NCI-H1105 (cell line): ENCODE results near the gene LAPTM4A.

ENCODE experiments used
- DNase-seq: peaks from one replicate; lab custom pipeline; 2025; lab: John Stamatoyannopoulos, UW

LAPTM4A gene

GRCh38 chr2:20019747-20020146 is 31.7 kb downstream of the LAPTM4A start:
- no peak for DNase-seq

- no peak for DNase-seq
Observed at GRCh38 chr2:20018601-20019152, 32.8 kb downstream of the LAPTM4A start.

GRCh38 chr2:20016346-20016745 is 35.1 kb downstream of the LAPTM4A start:
- no peak for DNase-seq

- DNase-seq = peak; percentile 19
Observed at GRCh38 chr2:20015482-20016083, 35.8 kb downstream of the LAPTM4A start.

GRCh38 chr2:20013126-20013849 is 38.1 kb downstream of the LAPTM4A start:
- DNase-seq = no peak

- DNase-seq = no peak
Observed at GRCh38 chr2:20012282-20013125, 38.9 kb downstream of the LAPTM4A start, which contains the start of gene MATN3. MATN3 (minus strand) TSS chr2:20012668; CDS start chr2:20012631, 37 bp downstream.

- no peak for DNase-seq
Observed at GRCh38 chr2:20012032-20012281, 39.5 kb downstream of the LAPTM4A start.

GRCh38 chr2:20011276-20012031 is 40.0 kb downstream of the LAPTM4A start:
- DNase-seq = no peak

- no peak for DNase-seq
Observed at GRCh38 chr2:20008703-20009102, 42.7 kb downstream of the LAPTM4A start.

- DNase-seq = no peak
Observed at GRCh38 chr2:20005891-20006470, 45.4 kb downstream of the LAPTM4A start.

- no peak for DNase-seq
Observed at GRCh38 chr2:20005067-20005627, 46.3 kb downstream of the LAPTM4A start.

- DNase-seq = no peak
Observed at GRCh38 chr2:20001361-20001863, 50.0 kb downstream of the LAPTM4A start.

- DNase-seq = no peak
Observed at GRCh38 chr2:19993731-19994130, 57.7 kb downstream of the LAPTM4A start.

GRCh38 chr2:19991895-19992294 is 59.5 kb downstream of the LAPTM4A start:
- no peak for DNase-seq

- DNase-seq = peak; percentile 16
Observed at GRCh38 chr2:19990416-19990728, 61.1 kb downstream of the LAPTM4A start.

- peak; percentile 89 for DNase-seq
Observed at GRCh38 chr2:19989667-19990415, 61.6 kb downstream of the LAPTM4A start, which contains the start of gene WDR35. WDR35 (minus strand) TSS chr2:19990105; CDS start chr2:19990015, 90 bp downstream.

GRCh38 chr2:19989342-19989666 is 62.1 kb downstream of the LAPTM4A start:
- DNase-seq = no peak

GRCh38 chr2:19988600-19988999 is 62.8 kb downstream of the LAPTM4A start:
- no peak for DNase-seq

- DNase-seq = no peak
Observed at GRCh38 chr2:19987936-19988335, 63.5 kb downstream of the LAPTM4A start.
